BJ (cell line): ENCODE data around the gene ACSM4. TPM values are rescaled to one million over a fixed set of nuclear protein-coding genes. Genes with fewer than 3 reads are reported as not detected.

Experiments
- CTCF ChIA-PET: fragments of 350-600 bp; formaldehyde crosslinking; extraction: SDS; loops from one replicate; lab custom pipeline; 2021; ENCODE audit warnings: antibody characterized with exemption, inconsistent platforms; lab: Yijun Ruan, JAX
- POLR2A ChIA-PET: fragments of 300-600 bp; sonication (Branson Sonifier 250); formaldehyde crosslinking; extraction: SDS; loops from one replicate; lab custom pipeline; 2021; ENCODE audit warnings: antibody characterized with exemption; lab: Charles Lee
- DNase-seq: peaks from one replicate; pipeline ENCODE4 v3.0.0-alpha.2; 2011; ENCODE audit warnings: low read depth
- H3K27me3 ChIP-seq: 2 replicates; pipeline ENCODE4 v1.6.0; 2011; ENCODE audit warnings: low read length; ENCODE audit not compliant: control insufficient read depth, insufficient read depth
- H3K36me3 ChIP-seq: 2 replicates; pipeline ENCODE4 v1.5.1; 2011; ENCODE audit warnings: low read length; ENCODE audit not compliant: control insufficient read depth, insufficient read depth
- H3K4me3 ChIP-seq: 2 replicates; pipeline ENCODE4 v1.5.1; 2011; ENCODE audit warnings: low read depth, mild to moderate bottlenecking, control low read depth, low read length
- polyA minus RNA-seq: library from RNA; depleted of rRNA, polyadenylated mRNA; stranded (reverse); fragments of >200 nt; gene quantifications from 2 replicates; pipeline ENCODE4 v1.2.3, GENCODE V29; 2011; rRNA and poly(A)+ RNA removed
- polyA plus RNA-seq: library from polyadenylated mRNA; depleted of rRNA; stranded (reverse); fragments of >200 nt; gene quantifications from 2 replicates; pipeline ENCODE4 v1.2.3, GENCODE V29; 2011; rRNA removed
- TF ChIP-seq, protein P1 (sequence below): IDR thresholded peaks from 2 replicates; pipeline ENCODE4 v1.5.1; 2011; ENCODE audit warnings: low read depth, mild to moderate bottlenecking, control low read depth, inconsistent platforms, low read length, moderate library complexity; ENCODE audit not compliant: insufficient read depth

ACSM4 gene, protein sequence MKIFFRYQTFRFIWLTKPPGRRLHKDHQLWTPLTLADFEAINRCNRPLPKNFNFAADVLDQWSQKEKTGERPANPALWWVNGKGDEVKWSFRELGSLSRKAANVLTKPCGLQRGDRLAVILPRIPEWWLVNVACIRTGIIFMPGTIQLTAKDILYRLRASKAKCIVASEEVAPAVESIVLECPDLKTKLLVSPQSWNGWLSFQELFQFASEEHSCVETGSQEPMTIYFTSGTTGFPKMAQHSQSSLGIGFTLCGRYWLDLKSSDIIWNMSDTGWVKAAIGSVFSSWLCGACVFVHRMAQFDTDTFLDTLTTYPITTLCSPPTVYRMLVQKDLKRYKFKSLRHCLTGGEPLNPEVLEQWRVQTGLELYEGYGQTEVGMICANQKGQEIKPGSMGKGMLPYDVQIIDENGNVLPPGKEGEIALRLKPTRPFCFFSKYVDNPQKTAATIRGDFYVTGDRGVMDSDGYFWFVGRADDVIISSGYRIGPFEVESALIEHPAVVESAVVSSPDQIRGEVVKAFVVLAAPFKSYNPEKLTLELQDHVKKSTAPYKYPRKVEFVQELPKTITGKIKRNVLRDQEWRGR
- polyA plus RNA-seq (not detected in 2 replicates), polyA minus RNA-seq (not detected in 2 replicates)

DNA sequence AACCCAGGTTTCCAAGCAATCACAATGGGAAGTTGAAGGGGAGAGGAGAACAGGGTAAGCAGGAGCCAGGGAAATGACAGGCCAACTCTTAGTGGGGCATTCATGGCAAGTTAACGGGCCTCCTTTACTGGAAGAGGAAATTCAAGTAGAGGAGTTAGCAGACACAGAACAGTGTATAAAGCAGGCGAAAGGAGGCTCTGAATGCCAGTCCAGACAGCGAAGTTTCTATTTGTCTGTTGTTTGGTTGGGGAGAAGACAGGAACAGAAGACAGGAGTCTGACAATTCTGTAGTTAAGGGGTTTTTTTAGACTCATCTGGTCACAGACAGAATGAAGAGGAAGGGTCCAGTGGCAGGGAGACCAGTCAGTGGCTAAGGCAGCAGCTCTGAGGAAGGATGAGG lies at the start of gene ACSM4:
TSS of gene ACSM4 (plus strand) at position 301 of the 400 bp plus-strand sequence. CDS start 260 bp downstream, outside the sequence.
- ChIA-PET CTCF (no interaction called here), POLR2A (no interaction called here)
- Histone ChIP-seq H3K36me3 (no peaks in the 10 kb centered on the region), H3K4me3 (no peak within 1 kb of the TSS), H3K27me3 (no peaks in the 10 kb centered on the region)
- TF ChIP-seq, protein P1, sequence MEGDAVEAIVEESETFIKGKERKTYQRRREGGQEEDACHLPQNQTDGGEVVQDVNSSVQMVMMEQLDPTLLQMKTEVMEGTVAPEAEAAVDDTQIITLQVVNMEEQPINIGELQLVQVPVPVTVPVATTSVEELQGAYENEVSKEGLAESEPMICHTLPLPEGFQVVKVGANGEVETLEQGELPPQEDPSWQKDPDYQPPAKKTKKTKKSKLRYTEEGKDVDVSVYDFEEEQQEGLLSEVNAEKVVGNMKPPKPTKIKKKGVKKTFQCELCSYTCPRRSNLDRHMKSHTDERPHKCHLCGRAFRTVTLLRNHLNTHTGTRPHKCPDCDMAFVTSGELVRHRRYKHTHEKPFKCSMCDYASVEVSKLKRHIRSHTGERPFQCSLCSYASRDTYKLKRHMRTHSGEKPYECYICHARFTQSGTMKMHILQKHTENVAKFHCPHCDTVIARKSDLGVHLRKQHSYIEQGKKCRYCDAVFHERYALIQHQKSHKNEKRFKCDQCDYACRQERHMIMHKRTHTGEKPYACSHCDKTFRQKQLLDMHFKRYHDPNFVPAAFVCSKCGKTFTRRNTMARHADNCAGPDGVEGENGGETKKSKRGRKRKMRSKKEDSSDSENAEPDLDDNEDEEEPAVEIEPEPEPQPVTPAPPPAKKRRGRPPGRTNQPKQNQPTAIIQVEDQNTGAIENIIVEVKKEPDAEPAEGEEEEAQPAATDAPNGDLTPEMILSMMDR = no peak
- DNase-seq = no peak

DNA sequence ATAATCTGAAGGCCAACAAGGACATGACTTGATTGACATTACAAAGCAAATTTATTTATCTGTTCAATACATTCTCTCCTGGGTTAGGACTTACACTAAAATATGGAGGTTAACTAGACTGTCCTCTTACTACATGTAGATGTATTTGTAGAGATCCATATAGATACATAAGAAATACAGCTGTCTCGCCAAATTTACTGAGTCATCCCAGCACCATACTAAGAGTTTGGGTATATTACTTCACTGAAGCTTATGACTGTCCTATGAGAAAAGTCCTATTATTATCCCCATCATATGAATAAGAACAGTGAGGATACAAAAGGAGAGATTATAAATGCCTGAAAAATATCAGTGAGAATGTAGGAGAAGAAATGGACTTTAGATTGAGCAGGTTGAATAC lies 44.8 kb upstream of the ACSM4 start:
- no peaks in the 10 kb centered on the region for H3K27me3 ChIP-seq
- ChIA-PET CTCF (no interaction called here), POLR2A (no interaction called here)
- TF ChIP-seq, protein P1 = no peak
- no peaks in the 10 kb centered on the region for H3K36me3 ChIP-seq
- no peak overlapping the region for H3K4me3 ChIP-seq
- DNase-seq = no peak

DNA sequence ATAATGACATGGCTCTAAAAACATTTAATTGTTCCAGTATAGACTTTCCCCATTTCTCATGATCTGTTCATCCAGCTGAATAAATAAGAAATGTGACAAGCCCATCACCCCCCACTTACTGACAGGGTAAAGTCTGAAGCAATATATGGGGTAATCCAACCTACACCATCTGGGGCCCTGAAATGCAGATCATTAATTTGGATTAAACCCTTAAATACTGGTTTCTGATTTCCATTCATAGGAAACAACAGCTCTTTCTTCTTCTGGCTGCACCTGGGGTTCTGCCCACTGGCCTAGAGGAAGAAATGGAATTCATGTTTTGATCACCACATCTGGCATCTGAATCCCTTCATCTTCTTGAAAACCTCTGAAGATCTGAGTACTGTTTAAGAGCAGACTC lies 39.3 kb upstream of the ACSM4 start:
- ChIA-PET POLR2A (no interaction called here), CTCF (no interaction called here)
- TF ChIP-seq, protein P1 = no peak
- no peaks in the 10 kb centered on the region for H3K27me3 ChIP-seq
- no peaks in the 10 kb centered on the region for H3K36me3 ChIP-seq
- H3K4me3 ChIP-seq = no peak overlapping the region
- no peak for DNase-seq

DNA sequence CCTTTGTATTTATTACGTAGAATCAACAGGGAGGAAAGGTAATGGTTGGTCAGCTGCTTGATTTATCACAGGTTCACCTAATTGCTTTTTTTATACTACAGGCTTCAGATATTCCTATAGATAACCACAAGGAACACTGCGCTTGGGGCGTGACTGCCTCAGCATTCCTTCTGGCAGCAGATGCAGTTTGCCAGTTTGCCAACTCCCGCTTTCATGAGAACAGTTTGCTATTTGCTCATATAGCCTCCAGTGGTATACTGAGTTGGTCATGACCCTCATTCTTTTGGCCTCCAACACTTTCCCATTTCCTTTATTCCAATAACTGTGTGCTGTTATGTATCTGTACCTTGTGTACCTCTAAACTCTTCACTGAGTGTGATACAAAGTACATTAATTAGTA lies 38.6 kb upstream of the ACSM4 start:
- TF ChIP-seq, protein P1 = no peak
- Histone ChIP-seq H3K27me3 (no peaks in the 10 kb centered on the region), H3K4me3 (no peak overlapping the region), H3K36me3 (no peaks in the 10 kb centered on the region)
- CTCF ChIA-PET = no interaction called here
- POLR2A ChIA-PET = no interaction called here
- DNase-seq = no peak

DNA sequence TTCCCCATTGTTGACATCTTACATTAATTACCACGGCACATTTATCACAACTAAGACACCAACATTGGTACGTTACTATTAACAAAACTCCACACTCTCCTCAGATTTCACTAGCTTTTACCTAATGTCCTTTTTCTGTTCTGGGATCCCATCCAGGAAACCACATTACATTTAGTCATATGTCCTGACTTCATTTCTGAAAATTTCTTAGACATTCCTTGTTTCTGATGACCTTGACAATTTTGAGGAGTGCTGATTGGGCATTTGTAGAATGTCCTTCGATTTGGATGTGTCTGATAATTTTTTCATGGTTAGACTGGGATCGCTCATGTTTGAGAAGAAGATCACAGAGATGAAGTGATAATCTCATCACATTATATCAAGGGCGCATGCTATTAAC lies 34.6 kb upstream of the ACSM4 start:
- POLR2A ChIA-PET = no interaction called here

More for the DNA sequence above, 34.6 kb upstream of the ACSM4 start:
- CTCF ChIA-PET = no interaction called here
- H3K4me3 ChIP-seq = no peak overlapping the region
- no peaks in the 10 kb centered on the region for H3K27me3 ChIP-seq
- no peaks in the 10 kb centered on the region for H3K36me3 ChIP-seq
- TF ChIP-seq, protein P1 = no peak
- no peak for DNase-seq
